ENCODE measurements around the gene ACAA2. TPM values are rescaled to one million over a fixed set of nuclear protein-coding genes. Genes with fewer than 3 reads are reported as not detected.

The ACAA2 gene
- polyA plus RNA-seq, 1 of the 3 experiments (the other 2 are of a cell fraction), result 34.9 TPM

- Histone ChIP-seq H2AFZ (ENCODE audit: low read depth) (peak overlapping the region; percentile 68), H3K9me2 (no peaks in the 10 kb centered on the region), H4K20me1 (ENCODE audit: insufficient read depth) (no peaks in the 10 kb centered on the region), H3K4me3 (ENCODE audit: low read depth in 2 of 2, low read length in 1 of 2) (no peak overlapping the region), H3K4me1 (ENCODE audit: control insufficient read depth in 1 of 2, insufficient read depth in 2 of 2, low read depth in 1 of 2, low read length in 1 of 2) (peaks cover 5 to 12% of the 10 kb centered on the region in 2 experiments; a peak in 3 of 4 replicates), H3K79me2 (ENCODE audit: insufficient read depth) (no peaks in the 10 kb centered on the region), H3K9me3 (no peaks in the 10 kb centered on the region), H3K27ac (ENCODE audit: low read depth in 2 of 2, low read length in 1 of 2) (peak overlapping the region in 1 of 2 experiments; percentile 40; a peak in 1 of 4 replicates), H3K4me2 (peak overlapping the region; percentile 54; the same call in 1 of the 2 replicates), H3K27me3 (ENCODE audit: insufficient read depth) (no peaks in the 10 kb centered on the region), H3K36me3 (replicated peaks in 1 of 2; ENCODE audit: control insufficient read depth in 1 of 2, insufficient read depth in 2 of 2, low read length in 1 of 2) (no peaks in the 10 kb centered on the region), H3F3A (replicated peaks; ENCODE audit: insufficient read depth) (no peaks in the 10 kb centered on the region), H3K9ac (no peak overlapping the region)
- DNase-seq, result no peak
- ChIA-PET CTCF (interaction anchor here (1.3 to 10.9 kb wide), 3 partner anchors 10 to 339 kb away, joined by 3 to 110 read pairs (median 24); no protein-coding TSS in a partner anchor), POLR2A (no interaction called here)
- WGBS (ENCODE audit: low lambda C conversion rate), result 38% methylated on average over 12 of the region's 14 CpGs
- TF ChIP-seq SMC3 (IDR thresholded peaks at IDR 0.05; ENCODE audit: low read depth, low read length) (no peak), REST (IDR thresholded peaks at IDR 0.05; ENCODE audit: low read depth, low read length) (0 out of 2 replicates have a peak, but pooled peaks have one; percentile 21), RFX5 (IDR thresholded peaks at IDR 0.05; ENCODE audit: low read length) (no peak), ZBTB33 (IDR thresholded peaks at IDR 0.05; ENCODE audit: borderline replicate concordance, low read depth) (no peak), JUND (IDR thresholded peaks at IDR 0.05) (peak; percentile 51; the same call in 1 of the 2 replicates), ELF1 (IDR thresholded peaks at IDR 0.05) (peak; percentile 69), CTCF (IDR thresholded peaks at IDR 0.05) (no peak), NRF1 (IDR thresholded peaks at IDR 0.05; ENCODE audit: low read depth, low read length) (no peak), RAD21 (IDR thresholded peaks at IDR 0.05; ENCODE audit: low read length) (no peak), GABPA (IDR thresholded peaks at IDR 0.05; ENCODE audit: low read depth) (no peak), YY1 (IDR thresholded peaks at IDR 0.05; ENCODE audit: low read depth) (no peak), FOSL2 (IDR thresholded peaks at IDR 0.05; ENCODE audit: borderline replicate concordance, low read depth) (peak; percentile 78), USF2 (IDR thresholded peaks at IDR 0.05; ENCODE audit: borderline replicate concordance, low read depth, low read length) (no peak), POLR2AphosphoS5 (IDR thresholded peaks at IDR 0.05; ENCODE audit: low read depth, low read length) (no peak), FOXM1 (IDR thresholded peaks at IDR 0.05; ENCODE audit: low read depth) (no peak), TAF1 (IDR thresholded peaks at IDR 0.05; ENCODE audit: borderline replicate concordance, low read depth, low read length) (no peak), FOXJ3 (CRISPR knock-in tag; IDR thresholded peaks at IDR 0.05) (no peak), NFIC (IDR thresholded peaks at IDR 0.05; ENCODE audit: borderline replicate concordance) (peak; percentile 28; the same call in 1 of the 2 replicates), TCF12 (IDR thresholded peaks at IDR 0.05) (peak; percentile 79)
- TF ChIP-seq, protein P1, sequence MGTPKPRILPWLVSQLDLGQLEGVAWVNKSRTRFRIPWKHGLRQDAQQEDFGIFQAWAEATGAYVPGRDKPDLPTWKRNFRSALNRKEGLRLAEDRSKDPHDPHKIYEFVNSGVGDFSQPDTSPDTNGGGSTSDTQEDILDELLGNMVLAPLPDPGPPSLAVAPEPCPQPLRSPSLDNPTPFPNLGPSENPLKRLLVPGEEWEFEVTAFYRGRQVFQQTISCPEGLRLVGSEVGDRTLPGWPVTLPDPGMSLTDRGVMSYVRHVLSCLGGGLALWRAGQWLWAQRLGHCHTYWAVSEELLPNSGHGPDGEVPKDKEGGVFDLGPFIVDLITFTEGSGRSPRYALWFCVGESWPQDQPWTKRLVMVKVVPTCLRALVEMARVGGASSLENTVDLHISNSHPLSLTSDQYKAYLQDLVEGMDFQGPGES (IDR thresholded peaks at IDR 0.05; ENCODE audit: low read depth, low read length), result no peak
- TF ChIP-seq, protein P2, sequence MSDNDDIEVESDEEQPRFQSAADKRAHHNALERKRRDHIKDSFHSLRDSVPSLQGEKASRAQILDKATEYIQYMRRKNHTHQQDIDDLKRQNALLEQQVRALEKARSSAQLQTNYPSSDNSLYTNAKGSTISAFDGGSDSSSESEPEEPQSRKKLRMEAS (IDR thresholded peaks at IDR 0.05; ENCODE audit: low read depth), result peak; percentile 82
- TF ChIP-seq, protein P3, sequence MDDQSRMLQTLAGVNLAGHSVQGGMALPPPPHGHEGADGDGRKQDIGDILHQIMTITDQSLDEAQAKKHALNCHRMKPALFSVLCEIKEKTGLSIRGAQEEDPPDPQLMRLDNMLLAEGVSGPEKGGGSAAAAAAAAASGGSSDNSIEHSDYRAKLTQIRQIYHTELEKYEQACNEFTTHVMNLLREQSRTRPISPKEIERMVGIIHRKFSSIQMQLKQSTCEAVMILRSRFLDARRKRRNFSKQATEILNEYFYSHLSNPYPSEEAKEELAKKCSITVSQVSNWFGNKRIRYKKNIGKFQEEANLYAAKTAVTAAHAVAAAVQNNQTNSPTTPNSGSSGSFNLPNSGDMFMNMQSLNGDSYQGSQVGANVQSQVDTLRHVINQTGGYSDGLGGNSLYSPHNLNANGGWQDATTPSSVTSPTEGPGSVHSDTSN (IDR thresholded peaks at IDR 0.05), result peak; percentile 43; the same call in 1 of the 2 replicates
These were observed 36.2 kb upstream of the ACAA2 start for GRCh38 chr18:49849331-49850217.

Data from SK-N-SH (cell line).